HG02642 (cell line): ENCODE measurements around the gene LCN15.

Experiments used
- ATAC-seq: cut with Tn5 transposase; IDR thresholded peaks from one replicate; pipeline ENCODE4 v1.9.1; 2021; ENCODE audit warnings: mild to moderate bottlenecking; ENCODE audit not compliant: unreplicated experiment, poor library complexity

The LCN15 gene

DNA sequence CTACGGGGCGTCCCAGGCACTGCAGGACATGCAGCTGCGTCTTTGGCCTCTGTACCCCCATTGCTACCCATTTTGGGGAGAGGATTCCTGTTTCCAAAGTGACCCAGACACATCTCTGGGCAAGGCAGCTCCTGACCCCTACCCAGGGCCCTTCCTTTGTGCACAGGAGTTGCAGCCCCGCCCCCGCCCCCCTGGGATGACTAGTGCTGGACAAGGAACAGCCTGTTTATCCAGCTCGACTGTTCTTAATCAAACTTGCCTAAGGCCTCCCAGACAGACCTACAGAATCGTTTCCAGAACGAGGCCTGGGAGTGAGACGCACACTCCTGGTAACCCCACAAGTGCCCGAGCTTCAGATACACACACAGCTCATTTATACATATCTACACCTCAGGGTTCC is 38.7 kb downstream of the LCN15 start:
- ATAC-seq = no peak

GRCh38 chr9:136724772-136725171 is 39.5 kb downstream of the LCN15 start:
- ATAC-seq = no peak

- ATAC-seq = no peak
These were observed 40.3 kb downstream of the LCN15 start for GRCh38 chr9:136723989-136724388.

DNA sequence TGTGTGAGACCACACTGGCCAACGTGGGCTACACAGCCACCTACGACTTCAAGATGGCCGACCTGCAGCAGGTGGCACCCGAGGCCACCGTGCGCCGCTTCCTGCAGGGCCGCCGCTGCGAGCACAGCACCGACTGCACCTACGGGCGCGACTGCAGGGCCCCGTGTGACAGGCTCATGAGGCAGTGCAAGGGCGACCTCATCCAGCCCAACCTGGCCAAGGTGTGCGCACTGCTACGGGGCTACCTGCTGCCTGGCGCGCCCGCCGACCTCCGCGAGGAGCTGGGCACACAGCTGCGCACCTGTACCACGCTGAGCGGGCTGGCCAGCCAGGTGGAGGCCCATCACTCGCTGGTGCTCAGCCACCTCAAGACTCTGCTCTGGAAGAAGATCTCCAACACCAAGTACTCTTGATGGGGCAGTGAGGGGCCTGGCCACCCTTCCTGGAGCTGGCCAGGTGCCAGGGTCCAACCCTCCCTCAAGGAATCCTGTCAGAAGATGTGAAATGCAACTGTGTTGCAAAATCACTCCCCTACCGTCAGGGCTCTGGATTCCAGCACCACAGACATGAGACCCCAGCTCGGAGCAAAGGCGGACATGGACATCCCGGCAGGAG is 40.8 kb downstream of the LCN15 start:
- no peak for ATAC-seq

DNA sequence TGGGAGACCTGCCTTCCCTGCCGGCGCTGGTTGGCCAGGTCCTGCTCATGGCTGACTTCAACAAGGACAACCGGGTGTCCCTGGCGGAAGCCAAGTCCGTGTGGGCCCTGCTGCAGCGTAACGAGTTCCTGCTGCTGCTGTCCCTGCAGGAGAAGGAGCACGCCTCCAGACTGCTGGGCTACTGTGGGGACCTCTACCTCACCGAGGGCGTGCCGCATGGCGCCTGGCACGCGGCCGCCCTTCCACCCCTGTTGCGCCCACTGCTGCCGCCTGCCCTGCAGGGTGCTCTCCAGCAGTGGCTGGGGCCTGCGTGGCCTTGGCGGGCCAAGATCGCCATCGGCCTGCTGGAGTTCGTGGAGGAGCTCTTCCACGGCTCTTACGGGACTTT is 41.4 kb downstream of the LCN15 start:
- no peak for ATAC-seq

GRCh38 chr9:136722093-136722968 is 42.0 kb downstream of the LCN15 start:
- ATAC-seq = no peak

DNA sequence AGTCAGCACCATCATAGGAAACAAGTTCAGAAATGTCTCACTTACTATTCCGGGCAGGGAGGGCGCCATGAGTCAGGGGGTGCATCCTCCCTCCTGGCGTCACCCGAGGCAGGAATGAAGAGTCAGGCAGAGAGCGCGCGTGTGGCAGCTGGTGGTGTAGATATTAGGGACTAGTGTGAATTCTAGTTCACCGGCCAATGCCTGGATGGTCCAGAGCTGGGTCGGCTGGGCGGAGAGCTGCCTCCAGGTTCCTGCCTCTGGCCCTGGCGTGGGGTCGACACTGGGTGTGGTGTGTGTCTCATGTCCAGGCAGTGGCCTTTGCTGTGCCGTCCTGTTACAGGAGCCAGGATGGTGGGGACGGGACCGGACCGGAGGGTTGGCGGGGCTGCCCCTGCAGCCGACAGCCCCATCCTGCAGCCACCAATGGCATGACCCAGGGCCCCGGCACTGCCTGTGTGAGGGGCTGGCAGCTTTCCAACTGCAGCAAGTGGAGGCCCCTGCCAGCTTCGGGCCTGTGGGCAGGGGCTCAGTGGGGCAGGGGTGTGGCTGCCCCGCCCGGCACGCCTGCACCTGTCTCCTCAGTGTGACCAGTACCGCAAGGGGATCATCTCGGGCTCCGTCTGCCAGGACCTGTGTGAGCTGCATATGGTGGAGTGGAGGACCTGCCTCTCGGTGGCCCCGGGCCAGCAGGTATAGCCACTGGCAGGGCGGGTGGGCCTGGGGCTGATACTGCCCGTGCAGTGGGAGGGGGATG is 42.8 kb downstream of the LCN15 start:
- no peak for ATAC-seq

- no peak for ATAC-seq
These were observed 43.4 kb downstream of the LCN15 start for GRCh38 chr9:136720898-136721338.

- ATAC-seq = no peak
These were observed 43.9 kb downstream of the LCN15 start for GRCh38 chr9:136720251-136720897.

DNA sequence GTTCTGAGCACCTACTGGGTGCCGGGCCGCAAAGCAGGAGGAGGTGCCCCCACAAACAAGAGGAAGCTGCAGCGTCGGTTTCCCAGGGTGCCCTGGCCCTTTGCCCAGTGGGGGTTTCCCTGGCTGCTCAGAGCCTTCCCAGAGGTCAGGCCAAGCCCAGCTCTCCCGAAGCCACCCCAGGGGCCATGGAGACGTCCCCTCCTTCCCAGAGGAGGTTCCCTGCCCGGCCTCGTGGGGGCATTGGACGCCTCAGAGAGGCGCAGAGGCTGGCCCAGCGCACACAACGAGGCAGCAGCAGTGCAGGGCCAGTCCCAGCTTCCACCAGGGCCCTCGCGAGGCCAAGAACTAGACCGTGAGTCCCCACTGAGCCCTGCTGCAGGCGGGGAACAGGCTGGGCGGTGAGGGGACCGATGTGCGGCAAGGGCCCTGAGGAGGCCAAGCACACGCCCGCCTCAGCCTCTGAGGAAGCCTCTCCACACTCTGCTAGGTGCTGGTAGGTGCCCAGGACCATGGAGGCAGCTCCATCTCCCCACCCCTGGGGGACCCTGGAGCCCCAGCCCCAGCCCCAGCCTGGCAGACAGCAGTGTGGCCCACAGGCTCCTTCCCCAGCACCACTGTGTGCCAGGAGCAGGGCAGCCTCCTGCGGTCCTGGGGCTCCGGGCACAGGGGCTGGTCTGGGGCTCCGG is 45.0 kb downstream of the LCN15 start:
- ATAC-seq = no peak

DNA sequence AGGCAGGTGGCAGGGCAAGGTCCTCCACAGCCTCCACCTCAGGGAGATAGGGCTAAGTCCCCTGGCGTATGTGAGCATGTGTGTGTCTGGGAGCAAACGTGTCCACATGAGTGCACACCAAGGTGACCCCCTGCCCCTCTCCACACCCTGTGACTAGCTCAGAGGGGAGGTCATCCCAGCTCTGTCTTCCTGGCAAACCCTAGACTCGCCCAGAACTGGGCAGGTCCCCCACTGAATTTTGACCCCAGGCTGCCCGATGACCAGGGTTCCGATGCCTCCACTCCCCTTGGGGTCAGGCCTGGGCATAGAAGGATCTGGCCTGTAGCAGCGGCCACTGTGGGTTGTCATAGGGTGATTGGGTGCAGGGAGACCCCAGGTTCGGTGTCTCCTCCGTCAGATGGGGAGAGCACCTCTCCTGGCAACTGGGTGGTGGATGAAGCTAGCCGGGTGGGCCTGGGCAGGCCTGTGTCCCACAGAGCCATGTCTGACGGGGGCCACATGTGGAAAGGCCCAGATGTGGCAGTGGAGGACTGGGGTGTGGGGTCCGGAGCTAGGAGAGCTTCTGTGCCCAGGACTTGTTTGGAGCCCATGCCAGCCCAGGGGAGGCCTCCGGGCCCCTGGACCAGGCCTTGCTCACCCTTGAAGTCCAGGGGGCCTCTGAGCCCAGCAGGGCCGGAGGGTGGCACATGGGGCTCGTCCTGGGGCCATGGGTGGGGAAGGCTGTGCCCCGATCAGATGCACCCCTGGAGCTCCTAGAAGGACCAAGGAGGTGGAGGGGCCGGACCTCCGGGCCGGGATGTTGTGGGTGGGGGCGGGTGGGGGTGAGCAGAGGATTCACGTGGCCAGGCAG is 45.7 kb downstream of the LCN15 start:
- ATAC-seq = no peak

DNA sequence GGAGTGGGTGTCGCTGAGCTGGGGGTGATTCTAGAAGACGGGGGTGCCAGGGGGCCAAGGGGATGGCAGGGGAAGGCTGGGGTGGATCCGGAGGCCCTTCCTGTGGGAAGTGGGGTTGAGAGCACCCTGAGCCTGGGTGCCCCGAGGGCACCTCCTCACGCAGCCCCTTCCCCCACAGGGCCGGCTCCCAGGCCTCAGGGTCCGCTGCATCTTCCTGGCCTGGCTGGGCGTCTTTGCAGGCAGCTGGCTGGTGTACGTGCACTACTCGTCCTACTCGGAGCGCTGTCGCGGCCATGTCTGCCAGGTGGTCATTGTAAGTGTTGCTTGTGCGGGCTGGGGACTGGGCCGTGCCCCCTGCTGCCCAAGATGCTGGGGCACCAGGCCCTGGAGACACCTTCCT is 46.9 kb downstream of the LCN15 start:
- no peak for ATAC-seq

GRCh38 chr9:136714893-136715274 is 49.4 kb downstream of the LCN15 start:
- ATAC-seq = no peak

GRCh38 chr9:136714096-136714892 is 50.0 kb downstream of the LCN15 start:
- ATAC-seq = no peak

DNA sequence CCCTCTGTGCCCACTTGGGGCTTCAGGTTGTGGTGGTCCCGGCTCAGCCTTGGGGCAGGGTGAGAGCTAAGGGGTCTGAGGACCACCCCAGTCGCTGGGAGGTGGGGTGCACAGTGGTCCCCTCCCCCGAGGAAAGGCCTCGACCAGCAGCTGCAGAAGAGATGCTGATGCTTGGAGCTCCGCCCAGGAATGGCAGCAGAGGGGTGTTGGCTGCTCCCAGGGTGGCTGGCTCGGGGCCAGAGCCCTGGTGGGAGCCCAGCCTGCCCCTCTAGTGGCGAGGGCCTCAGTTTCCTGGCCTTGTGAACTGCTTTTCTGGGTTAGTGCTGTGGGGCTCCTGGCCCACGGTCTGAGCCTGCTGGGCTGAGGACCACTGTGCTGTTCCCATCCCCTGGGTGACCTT is 50.8 kb downstream of the LCN15 start:
- ATAC-seq = no peak

GRCh38 chr9:136712690-136713544 is 51.4 kb downstream of the LCN15 start:
- no peak for ATAC-seq
